OCI-LY1 (cell line): Measurements from ENCODE around the gene EXOC1L.

Experiments
- CTCF ChIP-seq: fragments of 200-600 bp; sonication (generic), shearing (Covaris generic); IDR thresholded peaks from 2 replicates; pipeline ENCODE4 v1.5.1; 2017; ENCODE audit warnings: mild to moderate bottlenecking, antibody characterized with exemption, low read length, moderate library complexity, mixed read lengths
- EZH2 ChIP-seq: fragments of 200-600 bp; sonication (generic), shearing (Covaris generic); IDR thresholded peaks from 2 replicates; pipeline ENCODE4 v1.8.0; 2017; ENCODE audit warnings: borderline replicate concordance, mixed run types, mild to moderate bottlenecking, antibody characterized with exemption, low read length, moderate library complexity, mixed read lengths

DNA sequence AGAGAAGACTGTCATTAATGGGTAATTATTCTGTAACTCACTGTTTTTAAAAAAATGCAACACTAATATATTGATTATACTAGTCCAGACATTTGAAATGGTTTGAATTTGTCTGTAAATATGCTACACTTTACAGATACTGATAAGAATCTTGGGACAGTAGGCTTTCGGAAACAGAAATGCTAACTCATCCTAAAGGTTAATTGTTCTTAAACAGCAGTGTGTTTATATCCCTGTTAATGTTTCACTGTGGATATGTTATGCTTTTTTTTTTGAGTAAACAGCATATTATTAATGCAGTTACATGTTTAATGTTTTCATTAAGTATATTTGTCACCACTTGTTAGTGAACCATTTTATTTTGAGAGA is 65.2 kb downstream of the EXOC1L start:
- TF ChIP-seq CTCF: no peak
- no peak for TF ChIP-seq EZH2
